Measurements from ENCODE around the gene EML1.

DNA sequence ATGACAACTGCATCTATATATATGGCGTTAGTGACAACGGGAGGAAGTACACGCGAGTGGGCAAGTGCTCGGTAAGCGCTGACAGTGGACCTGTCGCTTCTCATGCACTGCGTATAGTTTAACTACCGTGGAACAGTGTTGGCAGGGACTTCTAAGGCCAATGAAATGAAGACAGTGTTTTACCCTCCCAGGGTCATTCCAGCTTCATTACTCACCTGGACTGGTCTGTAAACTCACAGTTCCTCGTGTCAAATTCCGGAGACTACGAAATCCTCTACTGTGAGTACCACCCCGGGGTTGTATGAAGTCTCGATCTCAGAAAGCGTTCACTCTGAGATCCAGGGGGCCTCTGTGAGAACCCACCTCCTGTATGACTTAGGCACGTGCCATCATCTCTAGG lies 142.8 kb downstream of the EML1 start:
- TF ChIP-seq POLR2AphosphoS5 (IDR thresholded peaks at IDR 0.05) (no peak), CTCF (IDR thresholded peaks at IDR 0.05) (no peak), EP300 (IDR thresholded peaks at IDR 0.05) (no peak), POLR2A (IDR thresholded peaks at IDR 0.05) (no peak)
